GM12878 (cell line): ENCODE results near the gene FAM151A. TPM values are rescaled to one million over a fixed set of nuclear protein-coding genes. Genes with fewer than 3 reads are reported as not detected.

Source experiments
- ATAC-seq: fragments of 200-7000 bp; cut with Tn5 transposase; 3 replicates; pipeline ENCODE4 v1.9.1; 2020; ENCODE audit warnings: mild to moderate bottlenecking, moderate library complexity
- BruUV-seq: library from RNA; stranded (reverse); fragments of 400-500 nt; replicated peaks from 2 replicates; lab custom pipeline; 2021; lab: Mats Ljungman, UMichigan
- CTCF ChIA-PET: fragments of 300-600 bp; sonication (Branson Sonifier 250); formaldehyde crosslinking; extraction: SDS; loops from one replicate; lab custom pipeline; 2021; ENCODE audit warnings: inconsistent platforms; lab: Yijun Ruan, JAX
- POLR2A ChIA-PET: fragments of 350-600 bp; formaldehyde crosslinking; extraction: SDS; loops from one replicate; lab custom pipeline; 2021; ENCODE audit warnings: inconsistent platforms; lab: Charles Lee
- RAD21 ChIA-PET: fragments of 300-600 bp; sonication (Branson Sonifier 250); formaldehyde crosslinking; loops from one replicate; lab custom pipeline; 2023; ENCODE audit warnings: antibody characterized with exemption; ENCODE audit not compliant: unreplicated experiment; lab: Charles Lee
- SMC1A ChIA-PET: fragments of 300-600 bp; sonication (Branson Sonifier 250); formaldehyde crosslinking; loops from one replicate; lab custom pipeline; 2023; ENCODE audit not compliant: unreplicated experiment, uncharacterized antibody; lab: Charles Lee
- DNase-seq: peaks from one replicate; pipeline ENCODE4 v3.0.0-alpha.2; 2011; ENCODE audit warnings: low read depth, low spot score
- FAIRE-seq: peaks from 3 replicates; lab custom pipeline; 2011; peaks lifted over from hg19 to GRCh38; lab: Jason Lieb, UNC
- H2AFZ ChIP-seq: 2 replicates; pipeline ENCODE4 v1.6.0; 2011; ENCODE audit warnings: low read depth, low read length, control low read depth; ENCODE audit not compliant: control insufficient read depth
- H3K27ac ChIP-seq: 2 replicates; pipeline ENCODE4 v1.5.1; 2011; ENCODE audit warnings: control low read depth; ENCODE audit not compliant: control insufficient read depth, insufficient read depth
- H3K27me3 ChIP-seq, 2 experiments: replicated peaks in 1 of 2; 2 replicates each; pipeline versions ENCODE4 v1.6.0 to v1.6.1; 2011; ENCODE audit warnings: low read length in 1 of 2; ENCODE audit not compliant: control insufficient read depth in 2 of 2, insufficient read depth in 2 of 2
- H3K36me3 ChIP-seq, 2 experiments: 2 replicates each; pipeline ENCODE4 v1.5.1; 2011; ENCODE audit warnings: low read length in 1 of 2; ENCODE audit not compliant: control insufficient read depth in 2 of 2, insufficient read depth in 2 of 2
- H3K4me1 ChIP-seq: 2 replicates; pipeline ENCODE4 v1.6.1; 2011; ENCODE audit warnings: mild to moderate bottlenecking, low read length, moderate library complexity, mixed read lengths; ENCODE audit not compliant: control insufficient read depth, insufficient read depth
- H3K4me2 ChIP-seq: 2 replicates; pipeline ENCODE4 v1.6.0; 2011; ENCODE audit warnings: control low read depth; ENCODE audit not compliant: control insufficient read depth, insufficient read depth
- H3K4me3 ChIP-seq: fragments of 200-600 bp; sonication (generic); 2 replicates; pipeline ENCODE4 v1.5.1; 2016
- H3K79me2 ChIP-seq: 2 replicates; pipeline ENCODE4 v1.6.0; 2011; ENCODE audit warnings: low read length; ENCODE audit not compliant: control insufficient read depth, insufficient read depth
- H3K9ac ChIP-seq: 2 replicates; pipeline ENCODE4 v1.8.0; 2011; ENCODE audit warnings: low read length, control low read depth, mixed read lengths; ENCODE audit not compliant: control insufficient read depth, insufficient read depth
- H3K9me3 ChIP-seq: replicated peaks from 3 replicates; pipeline ENCODE4 v1.5.1; 2011; ENCODE audit warnings: mild to moderate bottlenecking, low read length; ENCODE audit not compliant: control insufficient read depth, insufficient read depth
- H4K20me1 ChIP-seq: 2 replicates; pipeline ENCODE4 v1.6.0; 2011; ENCODE audit not compliant: control insufficient read depth, insufficient read depth
- ATF3 ChIP-seq: IDR thresholded peaks from 2 replicates; pipeline ENCODE4 v1.6.1; 2011; ENCODE audit warnings: low read depth, mild to moderate bottlenecking, low read length, moderate library complexity, borderline replicate concordance; ENCODE audit errors: extremely low read depth
- DPF2 ChIP-seq: fragments of 450-650 bp; IDR thresholded peaks from 2 replicates; pipeline ENCODE4 v1.6.1; 2017; ENCODE audit warnings: mild to moderate bottlenecking
- EP300 ChIP-seq, 2 experiments: fragments of 150-350 bp in 1 of 2; IDR thresholded peaks; 2 replicates each; pipeline ENCODE4 v1.6.1; 2011 to 2012; ENCODE audit warnings: low read depth in 2 of 2, low read length in 2 of 2, borderline replicate concordance in 1 of 2, improper control_type of control experiment in 1 of 2, inconsistent platforms in 1 of 2; ENCODE audit not compliant: control insufficient read depth in 1 of 2
- HDGF ChIP-seq: fragments of 450-650 bp; IDR thresholded peaks from 2 replicates; pipeline ENCODE4 v1.6.1; 2016; ENCODE audit warnings: antibody characterized with exemption
- IKZF2 ChIP-seq, 2 experiments: fragments of 450-650 bp; IDR thresholded peaks; 2 replicates each; pipeline ENCODE4 v1.6.1; 2017; ENCODE audit warnings: mild to moderate bottlenecking in 2 of 2, moderate library complexity in 2 of 2
- MXI1 ChIP-seq: fragments of 150-350 bp; IDR thresholded peaks from 2 replicates; pipeline ENCODE4 v1.6.1; 2011; ENCODE audit warnings: low read depth, mild to moderate bottlenecking, inconsistent platforms, low read length, improper control_type of control experiment
- MYB ChIP-seq: fragments of 150-350 bp; IDR thresholded peaks from 2 replicates; pipeline ENCODE4 v1.6.1; 2014; ENCODE audit warnings: mild to moderate bottlenecking, low read depth, low read length, borderline replicate concordance
- PAX8 ChIP-seq: fragments of 450-650 bp; IDR thresholded peaks from 2 replicates; pipeline ENCODE4 v1.6.1; 2017; ENCODE audit warnings: mild to moderate bottlenecking, moderate library complexity
- PKNOX1 ChIP-seq: fragments of 450-650 bp; IDR thresholded peaks from 2 replicates; pipeline ENCODE4 v1.6.1; 2016; ENCODE audit warnings: mild to moderate bottlenecking
- WGBS: methylation state at CpG from one replicate; pipeline ENCODE4 v1.1.6; 2016; ENCODE audit warnings: low lambda C conversion rate; ENCODE audit not compliant: insufficient replicate concordance, insufficient coverage; ENCODE audit errors: missing lambda C conversion rate; 5-methylcytosine and 5-hydroxymethylcytosine counted together
- in situ Hi-C: fragments of 300-500 bp; cut with MboI; formaldehyde crosslinking; loops from 9 replicates; pipeline ENCODE4 v1.14.3; 2018; ENCODE audit warnings: mixed read lengths
- intact Hi-C: fragments of 100-400 bp; cut with micrococcal nuclease; formaldehyde crosslinking; loops from one replicate; pipeline ENCODE4 v1.14.2; 2022; ENCODE audit not compliant: unreplicated experiment
- polyA plus RNA-seq, 11 experiments: library from polyadenylated mRNA; depleted of rRNA in 4 of 11; unstranded in 6 of 11; stranded (reverse) in 5 of 11; fragments of >200 nt; fragmentation: Nextera tagmentation in 4 of 11; fragmentation: Illumina TruSeq in 1 of 11; extraction: Ambion mirVana in 4 of 11; extraction: Trizol in 1 of 11; gene quantifications; 1 replicate in 1 of 11; 2 replicates in 10 of 11; pipeline versions ENCODE4 v1.2.1 to v1.2.3, GENCODE V29; 2011 to 2016; ENCODE audit warnings: inconsistent platforms in 2 of 11, missing spikeins in 2 of 11, low read depth in 1 of 11
- total RNA-seq, 4 experiments: library from RNA; depleted of rRNA in 3 of 4; stranded (reverse); fragments of >200 nt in 3 of 4; fragmentation: Illumina TruSeq in 1 of 4; extraction: Trizol in 1 of 4; gene quantifications; 2 replicates each; pipeline versions ENCODE4 v1.2.1 to v1.2.3, GENCODE V29; 2013 to 2021
- TF ChIP-seq, protein P1 (sequence below): fragments of 450-650 bp; IDR thresholded peaks from 2 replicates; pipeline ENCODE4 v1.6.1; 2017; ENCODE audit warnings: mild to moderate bottlenecking, low read depth, inconsistent platforms; ENCODE audit not compliant: poor library complexity, severe bottlenecking
- TF ChIP-seq, protein P2 (sequence below): fragments of 450-650 bp; IDR thresholded peaks from 2 replicates; pipeline ENCODE4 v1.6.1; 2017; ENCODE audit warnings: mild to moderate bottlenecking
- TF ChIP-seq, protein P3 (sequence below): fragments of 450-650 bp; IDR thresholded peaks from 2 replicates; pipeline ENCODE4 v1.6.1; 2018; ENCODE audit warnings: borderline replicate concordance, mild to moderate bottlenecking; ENCODE audit not compliant: partially characterized antibody

The FAM151A gene
- total and polyA plus RNA-seq, 10 of the 15 experiments (the other 5 are each of a cell fraction or from before 2014, with no cell fraction given): 0.09 to 0.34 (median 0.14) TPM; not detected in 5

DNA sequence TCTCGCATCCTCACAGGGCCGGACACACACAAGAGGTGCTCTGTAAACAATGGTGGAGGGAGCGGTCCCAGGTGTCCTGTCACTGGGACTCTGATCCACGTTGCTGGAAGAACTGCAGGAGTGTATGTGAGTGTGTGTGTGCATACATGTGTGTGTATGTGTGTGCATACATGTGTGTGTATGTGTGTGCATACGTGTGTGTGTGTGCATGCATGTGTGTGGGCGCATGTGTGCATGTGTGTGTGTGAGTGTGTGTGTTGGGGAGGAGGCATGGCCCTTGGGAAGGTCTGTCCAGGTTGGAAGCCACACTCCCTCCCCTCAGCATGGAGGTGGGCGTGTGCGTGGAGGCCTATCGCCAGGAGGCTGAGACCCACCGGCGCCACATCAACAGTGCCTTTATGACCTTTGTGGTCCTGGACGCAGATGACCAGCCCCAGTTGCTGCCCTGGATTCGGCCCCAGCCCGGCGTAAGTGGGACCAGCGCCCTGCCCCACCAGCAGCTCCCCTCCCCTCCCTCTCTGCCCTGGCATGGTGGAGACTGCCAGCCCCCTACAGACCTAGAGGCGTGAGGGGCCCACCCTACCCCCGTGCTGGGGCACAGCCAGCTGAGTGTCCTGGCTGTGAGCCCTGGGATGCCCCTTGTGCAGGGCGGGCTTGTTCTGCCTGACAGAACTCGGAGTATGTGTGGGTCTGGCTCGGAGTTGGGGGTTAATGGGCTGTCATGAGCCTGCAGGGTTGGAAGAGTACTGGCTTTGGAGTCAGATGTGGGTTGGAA is 22.2 kb downstream of the FAM151A start (continued):
- TF ChIP-seq MYB: no peak
- TF ChIP-seq, protein P1, sequence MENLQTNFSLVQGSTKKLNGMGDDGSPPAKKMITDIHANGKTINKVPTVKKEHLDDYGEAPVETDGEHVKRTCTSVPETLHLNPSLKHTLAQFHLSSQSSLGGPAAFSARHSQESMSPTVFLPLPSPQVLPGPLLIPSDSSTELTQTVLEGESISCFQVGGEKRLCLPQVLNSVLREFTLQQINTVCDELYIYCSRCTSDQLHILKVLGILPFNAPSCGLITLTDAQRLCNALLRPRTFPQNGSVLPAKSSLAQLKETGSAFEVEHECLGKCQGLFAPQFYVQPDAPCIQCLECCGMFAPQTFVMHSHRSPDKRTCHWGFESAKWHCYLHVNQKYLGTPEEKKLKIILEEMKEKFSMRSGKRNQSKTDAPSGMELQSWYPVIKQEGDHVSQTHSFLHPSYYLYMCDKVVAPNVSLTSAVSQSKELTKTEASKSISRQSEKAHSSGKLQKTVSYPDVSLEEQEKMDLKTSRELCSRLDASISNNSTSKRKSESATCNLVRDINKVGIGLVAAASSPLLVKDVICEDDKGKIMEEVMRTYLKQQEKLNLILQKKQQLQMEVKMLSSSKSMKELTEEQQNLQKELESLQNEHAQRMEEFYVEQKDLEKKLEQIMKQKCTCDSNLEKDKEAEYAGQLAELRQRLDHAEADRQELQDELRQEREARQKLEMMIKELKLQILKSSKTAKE: no peak
- no peak for TF ChIP-seq PAX8
- TF ChIP-seq MXI1: no peak
- TF ChIP-seq ATF3: no peak

GRCh38 chr1:54599211-54599823 is 24.0 kb downstream of the FAM151A start:
- Histone ChIP-seq H3K79me2 (no peaks in the 10 kb centered on the region), H2AFZ (no peak overlapping the region), H3K36me3 (no peaks in the 10 kb centered on the region), H3K4me2 (no peak overlapping the region), H3K4me1 (no peaks in the 10 kb centered on the region), H3K27ac (no peak overlapping the region), H3K9ac (no peak overlapping the region), H3K27me3 (no peaks in the 10 kb centered on the region), H4K20me1 (no peaks in the 10 kb centered on the region), H3K4me3 (no peak overlapping the region), H3K9me3 (no peaks in the 10 kb centered on the region)
- no TSS peak for BruUV-seq
- in situ Hi-C loops (no loop called here), intact Hi-C loops (no loop called here)
- no peak for FAIRE-seq
- ATAC-seq: no peak
- RAD21 ChIA-PET: no interaction called here
- TF ChIP-seq DPF2 (no peak), IKZF2 (IDR thresholded peaks at IDR 0.05) (no peak), HDGF (no peak), PKNOX1 (no peak), EP300 (IDR thresholded peaks at IDR 0.05; ENCODE audit: borderline replicate concordance in 1 of 2, control insufficient read depth in 1 of 2, low read depth in 2 of 2, low read length in 2 of 2) (no peak)
- TF ChIP-seq, protein P2, sequence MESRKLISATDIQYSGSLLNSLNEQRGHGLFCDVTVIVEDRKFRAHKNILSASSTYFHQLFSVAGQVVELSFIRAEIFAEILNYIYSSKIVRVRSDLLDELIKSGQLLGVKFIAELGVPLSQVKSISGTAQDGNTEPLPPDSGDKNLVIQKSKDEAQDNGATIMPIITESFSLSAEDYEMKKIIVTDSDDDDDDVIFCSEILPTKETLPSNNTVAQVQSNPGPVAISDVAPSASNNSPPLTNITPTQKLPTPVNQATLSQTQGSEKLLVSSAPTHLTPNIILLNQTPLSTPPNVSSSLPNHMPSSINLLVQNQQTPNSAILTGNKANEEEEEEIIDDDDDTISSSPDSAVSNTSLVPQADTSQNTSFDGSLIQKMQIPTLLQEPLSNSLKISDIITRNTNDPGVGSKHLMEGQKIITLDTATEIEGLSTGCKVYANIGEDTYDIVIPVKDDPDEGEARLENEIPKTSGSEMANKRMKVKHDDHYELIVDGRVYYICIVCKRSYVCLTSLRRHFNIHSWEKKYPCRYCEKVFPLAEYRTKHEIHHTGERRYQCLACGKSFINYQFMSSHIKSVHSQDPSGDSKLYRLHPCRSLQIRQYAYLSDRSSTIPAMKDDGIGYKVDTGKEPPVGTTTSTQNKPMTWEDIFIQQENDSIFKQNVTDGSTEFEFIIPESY: no peak
- TF ChIP-seq, protein P3, sequence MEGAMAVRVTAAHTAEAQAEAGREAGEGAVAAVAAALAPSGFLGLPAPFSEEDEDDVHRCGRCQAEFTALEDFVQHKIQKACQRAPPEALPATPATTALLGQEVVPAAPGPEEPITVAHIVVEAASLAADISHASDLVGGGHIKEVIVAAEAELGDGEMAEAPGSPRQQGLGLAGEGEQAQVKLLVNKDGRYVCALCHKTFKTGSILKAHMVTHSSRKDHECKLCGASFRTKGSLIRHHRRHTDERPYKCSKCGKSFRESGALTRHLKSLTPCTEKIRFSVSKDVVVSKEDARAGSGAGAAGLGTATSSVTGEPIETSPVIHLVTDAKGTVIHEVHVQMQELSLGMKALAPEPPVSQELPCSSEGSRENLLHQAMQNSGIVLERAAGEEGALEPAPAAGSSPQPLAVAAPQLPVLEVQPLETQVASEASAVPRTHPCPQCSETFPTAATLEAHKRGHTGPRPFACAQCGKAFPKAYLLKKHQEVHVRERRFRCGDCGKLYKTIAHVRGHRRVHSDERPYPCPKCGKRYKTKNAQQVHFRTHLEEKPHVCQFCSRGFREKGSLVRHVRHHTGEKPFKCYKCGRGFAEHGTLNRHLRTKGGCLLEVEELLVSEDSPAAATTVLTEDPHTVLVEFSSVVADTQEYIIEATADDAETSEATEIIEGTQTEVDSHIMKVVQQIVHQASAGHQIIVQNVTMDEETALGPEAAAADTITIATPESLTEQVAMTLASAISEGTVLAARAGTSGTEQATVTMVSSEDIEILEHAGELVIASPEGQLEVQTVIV: no peak
- CTCF ChIA-PET: no interaction called here
- WGBS: 62% methylated on average over 13 of the region's 13 CpGs
- no peak for DNase-seq
- SMC1A ChIA-PET: interaction anchor here (0.6 kb wide), 1 partner anchor 14 kb away, joined by 3 read pairs; no protein-coding TSS in a partner anchor
- POLR2A ChIA-PET: no interaction called here
